ENCODE data around the gene FGD3. TPM values are rescaled to one million over a fixed set of nuclear protein-coding genes. Genes with fewer than 3 reads are reported as not detected.

The FGD3 gene
- total RNA-seq, 3 donors from 2014 or later (not counting 1 experiment from before 2014, with no cell fraction given): 133 to 204 (median 193) TPM

DNA sequence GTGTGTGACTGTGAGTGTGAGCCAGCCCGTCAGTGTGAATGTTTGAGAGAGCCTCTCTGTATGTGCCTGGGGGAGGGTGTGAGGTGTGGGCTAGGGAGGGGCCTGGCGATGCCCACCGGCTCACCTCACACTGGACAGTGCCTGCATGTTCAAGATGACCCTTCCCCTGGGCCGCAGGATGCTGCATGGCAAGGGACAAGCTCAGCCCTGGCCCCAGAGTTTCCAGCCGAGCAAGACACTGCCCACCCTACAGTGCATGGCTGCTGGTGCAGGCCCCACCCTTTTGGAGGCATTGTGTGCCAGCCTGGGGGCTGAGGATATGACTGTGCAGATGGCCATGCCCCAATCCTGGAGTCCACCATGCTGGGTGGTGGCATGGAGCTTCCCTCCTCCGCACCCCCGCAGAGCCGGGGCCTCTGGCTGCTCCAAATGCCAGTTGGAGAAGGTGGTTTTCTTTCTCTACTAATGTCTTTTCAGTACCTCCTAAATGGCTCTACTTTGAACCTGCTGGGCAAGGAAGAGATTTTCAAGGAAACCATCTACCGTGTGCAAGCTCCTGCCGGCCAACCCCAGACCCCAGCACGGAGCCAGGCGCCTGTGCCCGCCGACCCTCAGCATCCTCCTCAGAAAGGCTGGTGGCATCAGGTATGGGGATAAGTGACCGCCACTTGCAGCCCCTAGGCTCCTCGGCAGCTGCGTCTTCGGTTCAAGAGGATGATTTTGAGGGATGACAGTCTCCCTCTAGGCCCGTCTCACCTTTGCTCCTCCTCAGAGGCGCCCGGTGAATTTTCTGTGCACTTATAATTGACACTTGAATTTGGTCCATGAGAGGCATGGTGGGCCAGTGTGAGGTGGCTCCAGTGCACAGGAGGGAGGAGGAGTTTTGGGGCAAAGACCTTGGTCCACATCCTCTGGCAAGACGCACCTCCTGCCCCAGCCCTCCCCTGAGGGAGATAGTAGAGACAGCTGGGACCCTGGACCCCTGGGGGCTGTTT lies 27.7 kb downstream of the FGD3 start:
- no peak overlapping the region for H3K4me3 ChIP-seq (ENCODE audit: low read length)
- peaks cover 74% of the 10 kb centered on the region for H3K4me1 ChIP-seq (ENCODE audit: control insufficient read depth, insufficient read depth, low read length)
- peak overlapping the region; percentile 58 for H3K4me3 Mint-ChIP-seq
- H3K36me3 ChIP-seq (ENCODE audit: control insufficient read depth, insufficient read depth, low read length): peaks cover 48% of the 10 kb centered on the region
- TF ChIP-seq CTCF (IDR thresholded peaks at IDR 0.05): no peak
- ATAC-seq (no peak), DNase-seq (no peak)
- no peaks in the 10 kb centered on the region for H3K27me3 ChIP-seq (ENCODE audit: control insufficient read depth, insufficient read depth, low read length)
- intact Hi-C loops (cut with micrococcal nuclease): no loop called here
- H3K27me3 Mint-ChIP-seq (ENCODE audit: low read depth in 2 of 2): no peaks in the 10 kb centered on the region
- WGBS (ENCODE audit: insufficient coverage): 91% methylated on average over 19 of the region's 22 CpGs
- H3K27ac ChIP-seq (ENCODE audit: low read length): no peak overlapping the region
- no peaks in the 10 kb centered on the region for H3K36me3 Mint-ChIP-seq
- H3K4me1 Mint-ChIP-seq: peaks cover 79 to 93% of the 10 kb centered on the region in 2 donors
- no peaks in the 10 kb centered on the region for H3K9me3 Mint-ChIP-seq
- no peaks in the 10 kb centered on the region for H3K9me3 ChIP-seq (ENCODE audit: control insufficient read depth, insufficient read depth, low read length)
- H3K27ac Mint-ChIP-seq: peak overlapping the region; percentile 97

GRCh38 chr9:92976431-92976830 lies 29.1 kb downstream of the FGD3 start:
- H3K27ac Mint-ChIP-seq: peak overlapping the region; percentile 84 to 86
- WGBS (ENCODE audit: insufficient coverage): 93% methylated on average over 16 of the region's 16 CpGs
- H3K27me3 Mint-ChIP-seq (ENCODE audit: low read depth in 2 of 2): no peaks in the 10 kb centered on the region
- ATAC-seq: no peak
- H3K4me1 ChIP-seq (ENCODE audit: control insufficient read depth, insufficient read depth, low read length): peaks cover 68% of the 10 kb centered on the region
- H3K9me3 Mint-ChIP-seq: no peaks in the 10 kb centered on the region
- H3K27ac ChIP-seq (ENCODE audit: low read length): no peak overlapping the region
- no peaks in the 10 kb centered on the region for H3K9me3 ChIP-seq (ENCODE audit: control insufficient read depth, insufficient read depth, low read length)
- H3K36me3 Mint-ChIP-seq: no peaks in the 10 kb centered on the region
- peaks cover 80 to 92% of the 10 kb centered on the region in 2 donors for H3K4me1 Mint-ChIP-seq
- no peak overlapping the region for H3K4me3 ChIP-seq (ENCODE audit: low read length)
- H3K27me3 ChIP-seq (ENCODE audit: control insufficient read depth, insufficient read depth, low read length): no peaks in the 10 kb centered on the region
- no peak for DNase-seq
- no peak for TF ChIP-seq CTCF (IDR thresholded peaks at IDR 0.05)
- intact Hi-C loops (cut with micrococcal nuclease): no loop called here
- peaks cover 44% of the 10 kb centered on the region for H3K36me3 ChIP-seq (ENCODE audit: control insufficient read depth, insufficient read depth, low read length)
- H3K4me3 Mint-ChIP-seq: no peak overlapping the region

GRCh38 chr9:92977279-92977678 lies 30.0 kb downstream of the FGD3 start:
- H3K27me3 ChIP-seq (ENCODE audit: control insufficient read depth, insufficient read depth, low read length): no peaks in the 10 kb centered on the region
- H3K36me3 Mint-ChIP-seq: no peaks in the 10 kb centered on the region

More at GRCh38 chr9:92977279-92977678, 30.0 kb downstream of the FGD3 start:
- intact Hi-C loops (cut with micrococcal nuclease): no loop called here
- Histone ChIP-seq H3K4me3 (ENCODE audit: low read length) (no peak overlapping the region), H3K36me3 (ENCODE audit: control insufficient read depth, insufficient read depth, low read length) (peaks cover 44% of the 10 kb centered on the region), H3K27ac (ENCODE audit: low read length) (no peak overlapping the region), H3K9me3 (ENCODE audit: control insufficient read depth, insufficient read depth, low read length) (no peaks in the 10 kb centered on the region), H3K4me1 (ENCODE audit: control insufficient read depth, insufficient read depth, low read length) (peaks cover 61% of the 10 kb centered on the region)
- 97% methylated on average over 12 of the region's 12 CpGs for WGBS (ENCODE audit: insufficient coverage)
- peaks cover 83 to 92% of the 10 kb centered on the region in 2 donors for H3K4me1 Mint-ChIP-seq
- TF ChIP-seq CTCF (IDR thresholded peaks at IDR 0.05): no peak
- peak overlapping the region; percentile 21 for H3K4me3 Mint-ChIP-seq
- ATAC-seq: no peak
- H3K9me3 Mint-ChIP-seq: no peaks in the 10 kb centered on the region
- no peak for DNase-seq
- no peaks in the 10 kb centered on the region for H3K27me3 Mint-ChIP-seq (ENCODE audit: low read depth in 2 of 2)
- peak overlapping the region; percentile 84 to 86 for H3K27ac Mint-ChIP-seq

Data from natural killer cell (primary cell).